Fibroblast of the conjunctiva (primary cell): Measurements from ENCODE around the gene B3GNT3.
"Not testable (repeated sequence)": the region's sequence is repeated elsewhere in the genome, so short reads cannot be mapped to it uniquely, and the experiment has no call there.

Source experiments
- DNase-seq: peaks from one replicate; pipeline ENCODE4 v3.0.0-alpha.2; 2010; ENCODE audit warnings: low read depth

B3GNT3 gene

DNA sequence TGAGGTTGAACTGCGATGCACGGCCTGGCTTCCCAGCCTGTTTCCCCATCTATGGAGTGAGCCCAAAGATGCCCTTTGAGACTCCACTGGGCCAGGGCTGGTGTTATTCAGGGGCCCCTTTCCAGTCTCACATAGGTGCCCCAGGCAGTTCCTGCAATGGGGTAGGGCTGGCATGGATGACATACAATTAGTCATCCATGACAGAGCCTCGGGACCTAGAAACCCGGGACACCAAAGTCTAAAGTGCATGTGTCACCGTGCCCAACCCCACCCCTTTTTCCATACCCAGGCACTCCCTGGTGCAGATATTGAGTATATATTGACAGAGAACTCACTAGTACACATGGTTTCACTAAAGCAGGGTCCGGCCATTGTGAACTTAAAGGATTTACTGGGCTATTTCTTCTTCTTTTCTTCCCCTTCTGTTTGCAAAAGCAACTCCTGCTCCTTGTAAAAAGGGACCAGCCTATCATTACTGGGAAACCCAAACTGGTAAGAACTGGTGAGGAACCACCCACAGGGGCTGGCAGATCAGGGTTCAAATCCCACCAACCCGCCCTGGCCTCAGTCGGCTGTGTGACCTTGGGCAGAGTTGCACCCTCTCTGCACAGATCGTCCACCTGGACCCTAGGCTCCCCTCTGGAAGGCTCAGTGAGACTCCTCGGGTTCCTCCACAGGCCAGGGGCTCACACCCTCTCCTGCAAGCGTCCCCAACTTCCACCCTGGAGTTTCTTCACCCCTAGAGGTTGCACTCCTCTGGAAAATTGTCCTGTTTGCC lies 2.7 kb downstream of the B3GNT3 start:
- DNase-seq, result no peak

DNA sequence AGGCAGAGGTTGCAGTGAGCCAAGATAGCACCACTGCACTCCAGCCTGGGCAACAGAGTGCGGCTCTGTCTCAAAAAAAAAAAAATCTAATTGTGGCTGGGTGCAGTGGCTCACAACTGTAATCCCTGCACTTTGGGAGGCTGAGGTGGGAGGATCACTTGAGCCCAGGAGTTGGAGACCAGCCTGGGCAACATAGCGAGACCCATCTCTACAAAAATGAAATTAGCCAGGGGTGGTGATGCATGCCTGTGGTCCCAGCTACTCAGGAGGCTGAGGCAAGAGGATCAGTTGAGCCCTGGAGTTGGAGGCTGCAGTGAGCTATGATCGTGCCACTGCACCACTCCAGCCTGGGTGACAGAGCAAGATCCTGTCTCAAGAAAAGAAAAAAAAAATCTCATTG lies 3.7 kb downstream of the B3GNT3 start:
- not testable (repeated sequence) for DNase-seq

DNA sequence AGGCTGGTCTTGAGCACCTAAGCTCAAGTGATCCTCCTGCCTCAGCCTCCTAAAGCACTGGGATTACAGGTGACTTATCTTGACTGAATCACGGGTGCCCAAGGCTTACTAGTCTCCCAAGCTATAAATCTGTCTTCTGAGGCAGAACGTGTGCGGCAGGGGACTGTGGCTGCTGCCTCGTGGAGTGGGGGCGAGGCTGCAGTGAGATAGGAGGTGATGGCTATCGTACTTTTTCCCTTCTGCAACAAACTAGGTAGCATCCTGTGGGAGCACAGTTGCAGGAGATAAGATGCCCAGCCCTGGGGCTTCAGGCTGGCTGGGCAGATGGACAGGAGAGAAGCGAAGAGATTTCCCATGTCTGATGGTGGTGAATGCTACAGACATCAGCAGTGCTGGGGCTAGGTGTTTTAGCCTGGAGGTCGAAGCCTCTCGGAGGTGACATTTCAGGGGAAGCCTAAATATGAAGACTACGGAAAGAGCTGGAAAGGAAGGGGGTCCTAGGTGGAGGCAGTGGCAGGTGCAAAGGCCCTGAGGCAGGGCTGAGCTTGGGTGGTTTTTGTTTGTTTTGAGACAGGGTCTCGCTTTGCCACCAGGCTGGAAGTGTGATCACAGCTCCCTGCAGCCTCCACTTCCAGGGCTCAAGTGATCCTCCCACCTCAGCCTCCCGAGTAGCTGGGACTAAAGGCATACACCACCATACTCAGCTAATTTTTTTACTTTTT lies 7.4 kb downstream of the B3GNT3 start:
- no peak for DNase-seq

DNA sequence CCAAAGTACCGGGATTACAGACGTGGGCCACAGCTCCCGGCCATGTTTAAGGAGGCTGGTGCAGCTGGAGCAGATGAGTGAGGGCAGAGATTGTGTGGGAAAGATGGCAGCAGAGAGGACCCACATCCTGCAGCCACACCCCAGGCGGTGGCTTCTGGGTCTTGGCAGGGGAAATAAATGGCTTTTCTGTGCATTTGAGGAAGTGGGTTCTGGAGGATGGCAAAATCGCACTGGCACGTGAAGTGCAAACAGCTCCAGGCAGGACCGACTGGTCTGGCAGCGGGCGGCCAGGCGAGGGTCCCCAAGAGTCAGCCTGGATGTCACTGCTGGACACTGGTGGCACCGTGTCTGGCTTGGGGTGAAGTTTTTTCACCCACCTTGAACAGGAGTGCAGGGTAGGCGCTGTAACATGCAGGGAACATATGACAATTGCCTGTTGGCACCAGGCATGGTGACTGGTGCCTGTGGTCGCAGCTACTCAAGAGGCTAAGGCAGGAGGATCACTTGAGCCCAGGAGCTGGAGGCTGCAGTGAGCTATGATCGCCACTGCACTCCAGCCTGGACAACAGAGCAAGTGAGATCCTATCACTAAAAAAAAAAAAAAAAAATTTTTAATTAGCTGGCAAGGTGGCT lies 8.4 kb downstream of the B3GNT3 start:
- no peak for DNase-seq

DNA sequence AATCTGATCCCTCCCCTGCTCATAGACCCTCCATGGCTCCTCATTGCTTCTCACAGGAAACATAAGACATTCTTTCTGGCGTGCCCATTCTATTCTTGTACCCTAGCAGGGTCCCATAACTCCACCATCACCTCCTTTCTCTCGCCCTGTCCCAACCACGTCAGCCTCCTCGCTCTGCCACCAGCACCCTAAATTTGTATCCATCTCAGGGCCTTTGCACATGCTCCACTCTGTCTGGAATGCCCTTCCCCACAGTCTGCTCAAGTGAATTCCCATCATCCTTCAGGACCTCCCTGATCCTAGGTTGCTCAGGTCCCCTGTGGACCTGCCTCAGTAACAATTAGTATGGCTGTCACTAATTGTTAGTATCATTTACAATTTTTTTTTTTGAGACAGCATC lies 10.5 kb downstream of the B3GNT3 start:
- DNase-seq, result no peak

DNA sequence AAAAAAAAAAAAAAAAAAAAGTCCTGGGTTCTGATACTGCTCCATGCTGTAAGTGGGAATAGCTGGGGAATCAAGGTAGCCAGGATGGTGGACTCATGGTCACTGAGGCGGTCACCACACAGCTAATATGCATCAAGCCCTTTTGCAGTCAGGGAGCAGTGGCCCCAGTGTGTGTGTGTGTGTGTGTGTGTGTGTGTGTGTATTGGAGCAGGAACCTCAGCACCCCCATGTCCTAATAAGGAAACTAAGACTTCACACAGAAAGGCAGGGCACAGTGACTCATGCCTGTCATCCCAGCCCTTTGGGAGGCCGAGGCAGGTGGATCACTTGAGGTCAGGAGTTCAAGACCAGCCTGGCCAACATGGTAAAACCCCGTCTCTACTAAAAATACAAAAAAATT lies 12.0 kb downstream of the B3GNT3 start:
- no peak for DNase-seq

DNA sequence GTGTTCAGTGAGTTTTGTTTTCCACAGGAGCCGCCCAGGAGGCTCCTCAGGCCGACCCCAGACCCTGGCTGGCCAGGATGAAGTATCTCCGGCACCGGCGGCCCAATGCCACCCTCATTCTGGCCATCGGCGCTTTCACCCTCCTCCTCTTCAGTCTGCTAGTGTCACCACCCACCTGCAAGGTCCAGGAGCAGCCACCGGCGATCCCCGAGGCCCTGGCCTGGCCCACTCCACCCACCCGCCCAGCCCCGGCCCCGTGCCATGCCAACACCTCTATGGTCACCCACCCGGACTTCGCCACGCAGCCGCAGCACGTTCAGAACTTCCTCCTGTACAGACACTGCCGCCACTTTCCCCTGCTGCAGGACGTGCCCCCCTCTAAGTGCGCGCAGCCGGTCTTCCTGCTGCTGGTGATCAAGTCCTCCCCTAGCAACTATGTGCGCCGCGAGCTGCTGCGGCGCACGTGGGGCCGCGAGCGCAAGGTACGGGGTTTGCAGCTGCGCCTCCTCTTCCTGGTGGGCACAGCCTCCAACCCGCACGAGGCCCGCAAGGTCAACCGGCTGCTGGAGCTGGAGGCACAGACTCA lies 12.9 kb downstream of the B3GNT3 start:
- no peak for DNase-seq

DNA sequence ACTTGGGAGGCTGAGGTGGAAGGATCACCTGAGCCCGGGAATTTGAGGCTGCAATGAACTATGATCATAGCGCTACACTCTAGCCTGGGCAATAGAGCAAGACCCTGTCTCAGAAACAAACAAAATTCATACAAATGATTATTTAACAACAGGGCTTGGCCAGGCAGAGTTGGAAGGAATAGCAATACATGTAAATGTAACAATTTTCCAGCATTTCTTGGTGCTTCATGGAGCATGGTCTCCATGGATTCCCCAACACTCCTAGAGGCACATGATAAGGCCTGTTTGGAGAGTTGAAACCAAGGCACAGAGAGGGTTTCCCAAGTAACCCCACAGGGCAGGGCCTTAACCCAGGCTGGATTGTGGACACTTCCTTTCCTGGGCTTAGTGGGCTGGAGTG lies 16.2 kb downstream of the B3GNT3 start:
- no peak for DNase-seq

DNA sequence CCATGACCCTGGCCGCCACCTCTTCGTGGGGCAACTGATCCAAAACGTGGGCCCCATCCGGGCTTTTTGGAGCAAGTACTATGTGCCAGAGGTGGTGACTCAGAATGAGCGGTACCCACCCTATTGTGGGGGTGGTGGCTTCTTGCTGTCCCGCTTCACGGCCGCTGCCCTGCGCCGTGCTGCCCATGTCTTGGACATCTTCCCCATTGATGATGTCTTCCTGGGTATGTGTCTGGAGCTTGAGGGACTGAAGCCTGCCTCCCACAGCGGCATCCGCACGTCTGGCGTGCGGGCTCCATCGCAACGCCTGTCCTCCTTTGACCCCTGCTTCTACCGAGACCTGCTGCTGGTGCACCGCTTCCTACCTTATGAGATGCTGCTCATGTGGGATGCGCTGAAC lies 16.7 kb downstream of the B3GNT3 start:
- no peak for DNase-seq

DNA sequence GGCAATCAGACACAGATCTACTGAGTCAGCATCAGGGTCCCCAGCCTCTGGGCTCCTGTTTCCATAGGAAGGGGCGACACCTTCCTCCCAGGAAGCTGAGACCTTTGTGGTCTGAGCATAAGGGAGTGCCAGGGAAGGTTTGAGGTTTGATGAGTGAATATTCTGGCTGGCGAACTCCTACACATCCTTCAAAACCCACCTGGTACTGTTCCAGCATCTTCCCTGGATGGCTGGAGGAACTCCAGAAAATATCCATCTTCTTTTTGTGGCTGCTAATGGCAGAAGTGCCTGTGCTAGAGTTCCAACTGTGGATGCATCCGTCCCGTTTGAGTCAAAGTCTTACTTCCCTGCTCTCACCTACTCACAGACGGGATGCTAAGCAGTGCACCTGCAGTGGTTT lies 17.2 kb downstream of the B3GNT3 start:
- no peak for DNase-seq

DNA sequence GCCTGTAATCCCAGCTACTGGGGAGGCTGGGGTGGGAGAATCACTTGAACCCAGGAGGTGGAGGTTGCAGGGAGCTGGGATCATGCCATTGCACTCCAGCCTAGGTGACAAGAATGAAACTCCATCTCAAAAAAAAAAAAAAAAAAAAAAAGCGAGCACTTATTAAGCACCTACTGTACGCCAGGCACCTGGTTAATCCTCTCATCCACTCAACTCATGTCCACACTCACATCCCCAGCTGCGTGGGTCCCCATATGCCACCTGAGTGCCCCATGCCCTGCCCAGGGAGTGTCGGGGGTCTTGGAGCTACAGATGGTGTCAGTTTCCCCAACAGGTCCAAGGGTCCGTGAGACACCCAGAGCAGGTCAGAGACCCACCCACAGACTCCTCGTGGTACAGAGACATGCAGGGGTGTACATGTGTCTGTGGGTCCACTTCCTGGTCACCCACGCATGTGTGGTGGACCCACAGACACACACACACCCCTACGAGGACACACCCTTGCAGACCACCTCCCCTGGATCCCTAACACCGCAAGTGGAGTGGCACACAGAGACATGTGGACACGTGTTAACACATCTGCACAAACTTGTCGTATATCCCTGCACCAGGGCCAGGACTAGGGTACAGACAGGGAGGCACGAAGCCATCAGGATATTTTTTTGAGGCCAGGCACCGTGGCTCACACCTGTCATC lies 22.9 kb downstream of the B3GNT3 start:
- DNase-seq, result no peak

DNA sequence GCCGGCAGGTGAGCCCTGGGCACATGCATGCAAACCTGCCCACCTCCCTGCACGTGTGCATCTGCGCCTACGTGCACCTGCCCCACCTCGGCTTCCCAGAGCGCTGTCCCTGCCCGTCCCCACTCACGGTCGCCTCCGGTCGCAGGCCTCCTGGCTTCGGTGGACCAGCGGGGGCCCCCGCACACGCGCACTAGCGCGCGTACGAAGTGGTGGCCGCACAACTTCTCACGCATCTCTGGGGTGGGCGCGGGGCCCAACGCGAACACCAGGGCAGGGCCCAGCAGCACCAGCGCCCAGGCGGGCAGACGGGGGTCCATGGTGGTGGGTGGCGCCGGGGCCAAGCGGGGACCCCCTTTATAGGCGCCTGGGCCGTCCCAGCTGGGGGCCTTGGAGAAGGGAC lies 26.3 kb downstream of the B3GNT3 start, which contains the start of gene INSL3:
Gene INSL3, minus strand, starts transcription at position 330 of the 400 bp plus-strand sequence. Its CDS starts 13 bp downstream, at position 317.
- no peak for DNase-seq

DNA sequence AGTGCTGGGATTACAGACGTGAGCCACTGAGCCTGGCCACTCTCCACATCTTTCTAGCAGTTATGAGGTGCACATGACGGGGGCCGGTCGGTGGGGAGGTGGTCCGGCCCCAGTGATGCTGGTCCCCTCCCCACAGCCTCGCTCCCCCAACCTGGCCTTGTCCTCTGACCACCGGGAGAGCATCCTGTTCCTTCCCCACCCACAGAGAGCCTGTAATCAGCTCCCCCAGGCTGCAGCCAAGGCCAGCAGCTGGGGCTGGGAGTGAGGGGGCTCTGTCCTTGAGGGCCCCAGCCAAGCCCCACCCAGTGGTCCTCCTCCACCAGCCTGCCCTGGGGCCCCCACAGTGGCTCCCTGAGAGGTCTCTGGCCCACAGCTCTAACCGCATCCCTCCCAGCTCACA lies 29.4 kb downstream of the B3GNT3 start:
- DNase-seq, result no peak

DNA sequence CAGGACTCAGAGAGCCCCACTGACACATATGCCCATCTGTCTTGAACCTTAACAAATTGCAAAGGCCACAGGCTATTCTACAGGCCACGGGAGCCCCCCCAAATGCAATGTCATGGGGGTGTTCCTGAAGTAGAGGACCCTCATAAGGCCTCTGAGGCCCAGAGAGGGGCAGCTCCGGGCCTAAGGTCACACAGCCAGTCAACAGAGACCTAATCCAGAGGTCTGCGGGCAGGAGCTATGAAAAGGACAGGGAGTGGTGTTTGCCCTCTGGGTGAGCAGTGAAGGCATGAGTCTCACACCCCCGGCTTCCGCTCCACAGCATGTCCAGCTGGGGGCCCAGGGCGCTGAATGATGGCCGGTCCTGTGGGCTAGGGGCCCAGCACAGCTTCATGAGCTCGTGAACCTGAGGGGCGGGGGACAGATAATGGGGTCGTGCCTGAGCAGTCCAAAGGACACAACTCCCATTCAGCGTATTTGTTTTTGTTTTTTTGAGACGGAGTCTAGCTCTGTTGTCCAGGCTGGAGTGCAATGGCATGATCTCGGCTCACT lies 31.6 kb downstream of the B3GNT3 start:
- no peak for DNase-seq

DNA sequence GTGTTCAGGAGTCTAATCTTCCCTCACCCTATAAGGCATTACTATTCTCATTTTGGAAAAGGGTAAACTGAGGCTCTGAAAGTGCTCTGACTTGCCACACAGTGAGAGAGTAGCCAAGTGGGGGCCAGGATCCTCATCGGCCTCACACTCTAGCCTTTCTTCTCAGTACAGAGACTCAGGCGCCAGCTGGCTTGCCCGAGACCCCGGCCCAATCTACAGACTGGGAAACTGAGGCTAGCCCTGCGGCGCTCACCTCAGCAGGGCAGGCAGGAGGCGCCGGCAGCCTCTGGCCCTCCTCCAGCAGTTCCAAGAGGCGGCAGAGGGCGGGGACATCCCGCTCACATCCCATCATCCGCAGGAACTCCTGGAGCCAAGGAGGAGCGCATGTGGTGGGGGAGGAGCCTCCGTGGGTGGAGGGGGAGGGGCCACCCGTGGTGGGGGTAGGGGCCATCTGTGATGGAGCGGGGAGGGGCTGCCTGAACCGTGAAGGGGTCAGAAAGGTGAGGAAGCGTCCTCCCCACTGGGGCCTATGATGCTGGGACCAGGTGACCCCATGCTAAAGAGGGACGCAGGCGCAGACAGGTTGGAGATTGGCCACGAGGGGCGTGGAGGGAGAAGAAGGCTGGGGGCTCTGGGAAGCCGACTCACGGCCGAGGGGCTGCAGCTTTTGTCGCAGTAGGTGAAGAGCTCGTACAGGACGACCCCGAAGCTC lies 35.1 kb downstream of the B3GNT3 start:
- no peak for DNase-seq

DNA sequence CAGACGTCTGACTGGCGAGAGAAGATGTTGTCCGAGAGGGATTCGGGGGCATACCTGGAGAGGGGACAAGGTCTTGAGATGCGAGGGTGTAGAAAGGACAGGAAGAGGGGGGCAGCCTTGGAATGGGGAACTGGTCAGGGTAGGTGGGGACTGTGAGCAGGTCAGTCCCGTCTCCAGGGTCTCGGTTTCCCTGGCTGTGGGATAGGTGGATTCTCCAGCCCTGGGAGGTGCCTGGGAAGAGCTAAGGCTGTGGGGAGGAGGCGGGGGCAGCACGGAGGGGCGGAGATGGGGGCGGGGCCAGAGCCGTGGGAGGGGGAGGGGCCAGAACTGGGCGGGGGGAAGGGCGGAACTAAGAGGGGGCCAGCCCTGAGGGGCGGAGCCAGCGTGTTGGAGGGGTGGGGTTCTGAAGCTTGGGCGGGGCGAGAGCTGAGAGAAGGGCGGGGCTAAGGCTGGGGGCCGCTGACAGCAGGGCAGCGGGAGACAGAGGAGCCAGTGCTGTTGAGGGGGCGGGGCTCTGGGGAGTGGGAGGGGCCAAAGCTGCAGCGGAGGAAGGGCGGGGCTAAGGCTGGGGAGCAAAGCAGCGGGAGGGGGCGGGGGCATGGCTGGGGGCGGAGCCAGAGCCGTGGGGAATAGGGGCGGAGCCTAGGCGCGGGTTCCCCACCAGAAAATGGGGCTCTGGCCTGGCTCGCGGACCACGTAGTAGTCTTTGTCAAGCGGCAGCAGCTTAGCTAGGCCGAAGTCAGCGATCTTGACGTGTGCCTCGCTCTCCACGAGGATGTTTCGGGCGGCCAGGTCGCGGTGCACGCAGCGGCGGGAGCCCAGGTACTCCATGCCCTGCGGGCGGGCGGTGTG lies 35.9 kb downstream of the B3GNT3 start:
- peak; percentile 57 for DNase-seq

DNA sequence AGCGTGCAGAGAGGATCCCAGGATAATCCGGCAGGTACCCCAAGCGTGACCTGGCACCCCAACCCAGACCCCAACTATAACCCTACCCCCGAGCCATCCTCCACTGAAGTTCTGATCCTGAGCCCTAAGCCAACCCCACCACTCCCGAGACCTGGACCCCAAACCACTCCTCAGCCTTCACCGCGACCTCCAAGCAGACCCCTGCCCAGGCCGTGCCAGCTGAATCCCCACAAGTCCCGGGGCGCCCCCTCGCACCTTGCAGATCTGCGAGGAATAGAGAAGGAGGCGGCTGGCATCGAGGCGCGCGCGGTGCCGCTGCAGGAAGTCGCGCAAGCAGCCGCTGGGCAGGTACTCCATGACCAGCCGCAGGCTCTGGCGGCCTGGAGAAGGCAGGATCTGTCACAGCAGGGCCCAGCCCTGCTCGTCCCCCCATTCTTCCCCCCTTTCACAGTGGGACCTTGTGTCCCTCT lies 36.5 kb downstream of the B3GNT3 start:
- DNase-seq, result no peak

DNA sequence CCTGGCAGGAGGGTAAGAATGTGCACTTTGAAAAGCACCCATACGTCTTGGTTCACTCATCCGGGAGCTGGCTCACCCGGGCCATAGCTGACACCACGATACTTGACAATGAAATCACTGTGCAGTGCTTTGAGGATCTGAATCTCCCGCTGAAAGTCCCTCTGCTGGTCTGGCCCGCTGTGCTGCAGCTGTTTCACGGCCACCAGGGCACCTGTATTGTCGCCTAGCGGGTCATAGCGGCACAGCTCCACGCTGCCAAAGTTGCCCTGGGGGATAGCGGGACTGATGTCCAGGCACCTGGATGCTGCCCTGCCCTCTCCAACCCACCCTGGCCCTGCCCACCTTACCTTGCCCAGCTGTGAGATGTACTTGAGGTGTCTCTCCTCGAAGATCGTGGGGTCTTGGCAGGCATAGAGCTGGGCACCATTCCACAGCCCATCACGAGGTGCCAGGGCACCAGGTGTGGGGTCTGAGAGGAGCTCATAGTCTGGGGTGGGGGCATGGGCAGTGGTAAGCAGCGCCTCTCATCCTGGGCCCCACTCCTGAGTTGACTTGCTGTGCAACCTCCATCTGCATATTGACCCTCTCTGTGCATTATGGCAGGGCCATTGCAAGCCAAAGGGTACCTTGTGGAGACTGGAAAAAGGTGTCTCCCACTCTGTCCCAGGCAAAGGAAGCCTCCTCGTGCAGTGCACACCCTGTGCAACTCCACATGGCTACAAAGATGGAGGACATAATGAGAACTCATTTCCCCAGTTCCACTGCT lies 37.7 kb downstream of the B3GNT3 start:
- DNase-seq, result no peak
